Measurements from ENCODE around the gene PDK2.

Gene PDK2

DNA sequence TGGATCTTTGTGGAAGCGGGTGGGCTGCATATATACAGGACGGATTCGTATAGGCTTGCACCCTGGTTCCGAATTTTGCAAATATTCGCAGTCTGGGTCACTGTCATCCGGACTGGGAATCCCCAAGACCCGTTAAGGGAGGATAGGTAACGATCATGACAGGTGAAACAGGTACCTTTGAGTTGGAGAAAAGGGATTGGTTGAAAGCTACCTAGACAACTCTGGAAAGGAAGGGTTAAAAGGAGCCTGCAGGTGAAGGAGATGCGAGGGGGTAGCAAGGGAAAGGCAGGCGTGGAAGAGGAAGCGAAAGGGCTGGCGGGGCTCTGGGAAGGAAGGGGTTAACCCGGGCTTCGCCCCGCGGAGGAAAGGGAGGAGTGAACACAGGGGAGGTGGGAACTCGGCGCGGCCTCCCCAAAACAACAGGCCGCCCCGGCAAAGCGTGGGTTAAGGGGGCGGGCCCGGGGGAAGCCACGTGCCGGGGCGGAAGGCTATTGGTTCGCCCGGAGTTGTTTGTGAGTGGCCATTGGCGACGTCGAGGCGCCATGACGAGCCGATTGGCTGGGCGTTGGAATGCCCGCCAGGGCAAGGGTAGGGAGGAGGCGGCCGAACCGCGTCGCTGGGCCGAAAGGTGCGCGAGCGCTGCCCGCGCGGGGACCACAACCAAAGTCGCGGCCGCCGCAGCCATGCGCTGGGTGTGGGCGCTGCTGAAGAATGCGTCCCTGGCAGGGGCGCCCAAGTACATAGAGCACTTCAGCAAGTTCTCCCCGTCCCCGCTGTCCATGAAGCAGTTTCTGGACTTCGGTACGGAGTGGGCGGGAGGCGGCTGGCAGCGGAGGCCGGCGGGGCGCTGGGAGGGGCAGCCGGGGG, at the start of gene PDK2:
PDK2 (plus strand) TSS at position 599 of the 867 bp plus-strand sequence; CDS start at position 684, 85 bp downstream.
- Mint-ChIP-seq H3K27me3 (peaks cover 5% of the 10 kb centered on the region), H3K4me3 (peak within 1 kb of the TSS; percentile 97), H3K27ac (peak within 1 kb of the TSS; percentile 94), H3K4me1 (peaks cover 34% of the 10 kb centered on the region), H3K36me3 (peaks cover 4% of the 10 kb centered on the region), H3K9me3 (no peaks in the 10 kb centered on the region)
- CTCF ChIA-PET, result interaction anchor here (0.7 to 5.2 kb wide), 49 partner anchors 7 to 226 kb away, joined by 3 to 27 read pairs (median 5); partner anchors contain the start of genes ITGA3, SAMD14 and SGCA
- peak; percentile 97 for DNase-seq

DNA sequence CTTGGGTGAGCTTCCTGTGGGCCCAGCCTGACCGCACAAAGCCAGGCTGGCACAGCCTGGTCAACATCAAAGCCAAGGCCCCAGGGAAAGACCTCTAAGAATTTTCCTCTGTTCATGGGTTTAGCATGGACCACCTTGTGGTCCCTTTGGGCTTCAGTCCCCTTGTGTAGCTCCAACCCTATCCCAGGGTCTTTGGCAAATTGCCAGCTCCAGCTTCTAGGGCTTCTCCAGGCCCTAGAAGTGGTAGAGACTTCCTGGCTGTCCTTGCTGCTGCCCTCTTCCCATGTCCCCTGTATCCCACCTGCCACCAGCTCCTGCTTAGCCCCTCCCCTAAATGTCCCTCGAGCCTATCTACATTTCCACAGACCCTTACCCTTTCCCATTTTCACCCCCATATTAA, 49.0 kb upstream of the PDK2 start:
- Mint-ChIP-seq H3K27ac (no peak overlapping the region), H3K4me3 (no peak overlapping the region), H3K27me3 (peaks cover 17% of the 10 kb centered on the region), H3K4me1 (peaks cover 12% of the 10 kb centered on the region), H3K9me3 (no peaks in the 10 kb centered on the region), H3K36me3 (no peaks in the 10 kb centered on the region)
- no peak for DNase-seq
- CTCF ChIA-PET, result interaction anchor here (0.5 to 1.0 kb wide), 3 partner anchors 40 to 166 kb away, joined by 3 to 4 read pairs (median 3); no protein-coding TSS in a partner anchor

DNA sequence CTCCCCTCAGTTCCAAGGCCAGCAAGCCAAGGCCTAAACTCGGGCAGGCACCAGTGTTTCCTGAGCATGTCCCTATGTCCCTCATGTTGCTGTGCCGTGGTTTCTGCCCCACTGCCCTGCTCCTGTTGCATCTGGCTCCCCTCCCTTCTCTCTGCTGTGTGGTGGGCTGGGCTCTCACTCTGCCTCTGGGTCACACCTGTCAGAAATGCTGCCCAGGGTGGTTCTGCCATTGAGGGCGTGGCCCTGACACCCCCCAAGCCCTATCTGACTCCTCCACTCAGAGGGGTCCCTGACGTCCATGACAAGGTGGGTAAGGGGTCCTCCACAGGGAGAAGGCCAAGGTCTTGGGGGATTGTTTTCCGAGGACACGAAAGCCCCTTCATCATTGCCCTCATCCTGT, 48.5 kb upstream of the PDK2 start:
- CTCF ChIA-PET, result interaction anchor here (0.5 to 1.0 kb wide), 2 partner anchors 41 to 166 kb away, joined by 3 to 4 read pairs; no protein-coding TSS in a partner anchor

DNA sequence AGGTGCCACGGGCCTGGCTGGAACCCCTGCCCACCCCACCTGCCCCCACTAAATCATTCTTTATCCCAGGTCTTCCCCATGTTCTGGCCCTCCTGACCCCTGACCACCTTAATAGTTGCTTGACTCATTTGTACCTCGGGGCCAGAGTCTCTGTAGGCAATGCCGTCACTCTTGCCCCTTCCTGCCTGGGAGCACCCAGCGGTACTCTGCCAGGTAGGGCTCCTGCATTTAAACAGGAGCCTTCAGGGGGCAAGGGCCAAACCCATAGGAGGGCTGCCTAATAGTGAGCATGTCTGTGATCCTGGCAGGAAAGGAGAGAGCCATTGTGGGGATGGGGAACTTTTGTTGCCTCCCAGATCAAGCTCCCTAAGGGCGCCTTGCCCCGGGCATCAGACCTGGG, 48.1 kb upstream of the PDK2 start:
- no peak overlapping the region for H3K4me3 Mint-ChIP-seq
- no peak overlapping the region for H3K27ac Mint-ChIP-seq
- CTCF ChIA-PET, result interaction anchor here (0.5 to 1.8 kb wide), 3 partner anchors 18 to 41 kb away, joined by 4 to 6 read pairs (median 5); no protein-coding TSS in a partner anchor
- peaks cover 20% of the 10 kb centered on the region for H3K4me1 Mint-ChIP-seq
- no peaks in the 10 kb centered on the region for H3K36me3 Mint-ChIP-seq
- H3K9me3 Mint-ChIP-seq, result no peaks in the 10 kb centered on the region
- DNase-seq, result no peak
- peaks cover 13% of the 10 kb centered on the region for H3K27me3 Mint-ChIP-seq

More for the DNA sequence above, 48.5 kb upstream of the PDK2 start:
- DNase-seq, result no peak
- H3K36me3 Mint-ChIP-seq, result no peaks in the 10 kb centered on the region
- no peak overlapping the region for H3K27ac Mint-ChIP-seq
- peaks cover 17% of the 10 kb centered on the region for H3K4me1 Mint-ChIP-seq
- no peaks in the 10 kb centered on the region for H3K9me3 Mint-ChIP-seq
- no peak overlapping the region for H3K4me3 Mint-ChIP-seq
- peaks cover 13% of the 10 kb centered on the region for H3K27me3 Mint-ChIP-seq

DNA sequence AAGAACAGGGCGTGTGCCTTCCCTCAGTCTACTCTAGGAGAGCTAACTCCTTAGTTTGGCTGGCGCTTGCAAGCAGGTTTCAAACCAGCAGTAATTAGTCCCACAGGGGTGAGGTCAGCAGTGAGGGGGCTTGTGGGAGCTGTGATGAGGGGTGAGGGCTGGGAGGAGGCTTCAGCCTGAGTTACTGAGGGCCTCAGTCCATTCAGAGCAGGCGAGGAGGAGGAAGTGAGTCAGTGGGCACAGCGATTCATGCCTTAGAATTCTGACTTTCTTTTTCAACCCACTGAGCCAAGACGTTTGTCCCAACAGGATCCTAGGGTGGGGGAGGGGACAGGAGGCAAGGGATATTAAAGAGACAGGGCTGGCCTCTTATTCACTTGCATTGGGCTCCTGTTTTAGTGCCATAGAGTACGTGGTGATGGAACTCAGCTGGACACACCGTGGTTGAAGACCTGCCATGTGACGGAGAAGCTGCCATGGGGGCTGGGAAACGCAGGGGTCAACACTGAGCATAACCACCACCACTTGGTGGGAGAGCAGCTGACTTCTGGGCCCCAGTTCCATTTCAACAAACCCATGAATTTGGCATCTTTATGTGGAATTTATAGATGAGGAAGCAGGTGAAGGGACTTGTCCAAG, 47.5 kb upstream of the PDK2 start:
- Mint-ChIP-seq H3K4me3 (no peak overlapping the region), H3K9me3 (no peaks in the 10 kb centered on the region), H3K36me3 (no peaks in the 10 kb centered on the region), H3K27ac (no peak overlapping the region), H3K27me3 (peaks cover 13% of the 10 kb centered on the region), H3K4me1 (peaks cover 20% of the 10 kb centered on the region)
- CTCF ChIA-PET, result interaction anchor here (1.5 to 1.8 kb wide), 2 partner anchors 19 to 40 kb away, joined by 5 to 6 read pairs; no protein-coding TSS in a partner anchor
- no peak for DNase-seq

DNA sequence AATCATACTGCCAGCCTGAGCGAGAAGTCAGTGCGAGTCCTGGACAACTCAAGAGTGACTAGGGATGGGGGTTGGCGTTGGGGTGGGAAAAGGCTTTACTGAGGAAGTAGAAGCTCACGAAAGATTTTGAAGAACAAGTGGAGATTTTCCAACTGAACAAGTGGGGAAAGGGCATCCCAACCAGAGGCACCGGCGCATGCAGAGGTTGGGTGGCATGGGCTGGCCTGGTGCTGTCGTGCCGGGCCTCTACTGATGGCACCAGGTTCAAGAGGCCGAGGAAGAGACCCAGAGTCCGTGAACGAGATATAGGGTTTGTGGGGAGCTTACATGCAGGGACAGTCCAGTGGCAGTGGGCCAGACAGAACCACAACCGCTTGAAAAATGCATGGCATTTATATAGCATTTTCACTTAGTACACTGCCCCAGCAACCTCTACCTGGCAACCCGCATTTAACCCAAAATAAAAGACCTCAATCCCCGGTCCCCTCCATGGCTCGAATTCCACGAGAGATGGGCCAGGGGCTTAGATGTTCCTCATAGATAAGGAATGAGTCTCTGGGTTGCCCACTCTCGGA, 46.9 kb upstream of the PDK2 start:
- peaks cover 15% of the 10 kb centered on the region for H3K27me3 Mint-ChIP-seq
- DNase-seq, result no peak
- no peaks in the 10 kb centered on the region for H3K36me3 Mint-ChIP-seq
- H3K4me3 Mint-ChIP-seq, result no peak overlapping the region
- no peaks in the 10 kb centered on the region for H3K9me3 Mint-ChIP-seq
- no peak overlapping the region for H3K27ac Mint-ChIP-seq
- CTCF ChIA-PET, result interaction anchor here (0.6 to 1.8 kb wide), 4 partner anchors 19 to 46 kb away, joined by 3 to 6 read pairs (median 4); no protein-coding TSS in a partner anchor
- H3K4me1 Mint-ChIP-seq, result peaks cover 20% of the 10 kb centered on the region

DNA sequence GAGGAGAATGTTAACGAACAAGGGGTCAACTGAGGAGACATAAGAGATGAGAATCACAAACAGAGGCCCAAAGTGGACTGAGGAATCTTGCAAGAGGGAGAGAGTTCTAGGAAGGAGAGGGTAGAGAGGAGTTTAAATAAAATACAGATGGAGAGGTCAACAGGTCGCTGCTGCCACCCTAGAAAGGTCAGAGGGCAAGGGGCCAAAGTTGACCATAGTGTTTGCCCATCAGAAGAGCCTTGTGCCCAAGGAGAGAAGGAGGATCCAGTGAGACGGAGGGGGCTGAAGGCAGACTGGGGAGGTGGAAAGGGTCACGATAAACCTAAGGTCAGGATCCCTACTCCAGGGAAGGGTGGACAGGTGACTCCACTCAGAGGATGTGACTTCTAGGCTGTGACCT, 46.2 kb upstream of the PDK2 start:
- Mint-ChIP-seq H3K36me3 (no peaks in the 10 kb centered on the region), H3K27ac (no peak overlapping the region), H3K27me3 (peaks cover 12% of the 10 kb centered on the region), H3K4me3 (no peak overlapping the region), H3K9me3 (no peaks in the 10 kb centered on the region), H3K4me1 (peaks cover 20% of the 10 kb centered on the region)
- no peak for DNase-seq
- CTCF ChIA-PET, result interaction anchor here (1.0 kb wide), 1 partner anchor 45 kb away, joined by 3 read pairs; no protein-coding TSS in a partner anchor

DNA sequence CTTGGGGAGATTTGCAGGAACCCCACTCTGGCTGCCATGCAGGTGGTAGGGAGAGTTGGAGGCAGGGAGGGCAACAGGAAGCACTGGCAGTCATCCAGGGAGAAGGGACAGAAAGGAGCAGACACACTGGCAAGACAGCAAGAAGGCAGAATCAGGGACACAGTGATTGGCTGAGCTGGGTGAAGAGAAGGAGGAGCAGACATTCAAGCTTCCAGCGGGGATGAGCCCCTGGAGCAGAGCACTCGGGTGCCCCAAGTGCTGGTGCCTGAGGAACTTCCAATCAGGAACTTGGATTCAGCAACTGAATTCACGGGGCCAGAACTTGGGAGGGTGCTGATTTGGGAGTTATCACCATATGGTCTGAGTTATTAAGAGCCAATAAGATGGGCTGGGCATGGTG, 45.5 kb upstream of the PDK2 start:
- peaks cover 6% of the 10 kb centered on the region for H3K27me3 Mint-ChIP-seq

DNA sequence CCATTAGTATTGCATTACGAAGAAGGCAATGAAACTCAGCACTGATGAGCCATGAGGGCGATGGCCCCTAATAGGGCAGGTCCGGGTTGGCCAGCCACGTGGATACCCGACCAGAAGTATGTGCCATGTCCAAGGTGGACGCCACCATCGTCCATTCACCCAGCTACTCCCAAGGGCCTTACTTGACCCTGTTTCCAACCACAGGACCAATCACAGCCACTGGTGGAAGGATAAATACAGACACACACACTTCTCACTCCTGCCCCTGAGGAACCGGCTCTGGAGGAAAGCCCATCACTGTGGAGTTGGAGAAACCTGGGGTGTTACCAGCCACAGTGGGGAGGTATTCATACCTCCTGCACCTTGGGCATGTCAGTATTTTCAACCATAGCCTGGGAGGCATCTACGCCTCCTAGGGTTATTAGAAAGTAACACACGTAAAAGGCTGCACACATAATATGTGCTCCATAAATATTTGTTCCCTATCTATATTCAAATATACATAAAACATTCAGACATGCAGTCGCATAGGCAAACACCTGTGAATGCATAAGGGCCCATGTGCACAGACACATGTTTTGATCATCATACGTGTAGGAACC, 44.6 kb upstream of the PDK2 start:
- Mint-ChIP-seq H3K4me1 (peaks cover 24% of the 10 kb centered on the region), H3K4me3 (no peak overlapping the region), H3K9me3 (no peaks in the 10 kb centered on the region), H3K36me3 (no peaks in the 10 kb centered on the region), H3K27me3 (peaks cover 6% of the 10 kb centered on the region), H3K27ac (no peak overlapping the region)
- no peak for DNase-seq
- CTCF ChIA-PET, result no interaction called here

More for the DNA sequence above, 45.5 kb upstream of the PDK2 start:
- no peaks in the 10 kb centered on the region for H3K36me3 Mint-ChIP-seq
- no peak overlapping the region for H3K27ac Mint-ChIP-seq
- no peak overlapping the region for H3K4me3 Mint-ChIP-seq
- DNase-seq, result no peak
- no peaks in the 10 kb centered on the region for H3K9me3 Mint-ChIP-seq
- CTCF ChIA-PET, result interaction anchor here (1.0 kb wide), 1 partner anchor 45 kb away, joined by 3 read pairs; no protein-coding TSS in a partner anchor
- peaks cover 20% of the 10 kb centered on the region for H3K4me1 Mint-ChIP-seq

DNA sequence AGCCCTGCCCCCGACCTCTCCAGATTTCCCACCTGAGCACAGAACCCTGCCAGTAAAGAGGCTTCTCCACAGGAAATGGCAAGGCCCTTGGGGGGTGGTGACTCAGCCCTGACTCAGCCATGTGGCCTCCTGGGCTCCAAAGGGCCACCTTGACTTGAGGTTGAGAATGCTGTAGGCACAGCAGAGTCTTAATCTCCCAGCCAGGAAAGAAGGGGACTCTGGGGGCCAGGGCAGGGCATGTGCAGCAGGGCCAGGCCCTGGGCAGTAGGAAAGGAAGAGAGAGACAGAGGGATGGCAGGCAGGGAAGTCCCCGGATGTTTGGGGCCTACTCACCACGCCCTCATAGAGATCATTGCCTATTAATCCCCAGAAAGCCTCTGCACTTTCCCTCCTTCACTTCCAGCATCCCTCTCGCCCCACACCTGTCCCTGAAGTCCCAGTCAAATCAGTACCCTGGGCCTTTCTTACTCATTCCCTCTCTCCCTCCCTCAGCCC, 44.0 kb upstream of the PDK2 start:
- Mint-ChIP-seq H3K4me1 (peaks cover 24% of the 10 kb centered on the region), H3K27ac (no peak overlapping the region), H3K36me3 (no peaks in the 10 kb centered on the region), H3K27me3 (peaks cover 6% of the 10 kb centered on the region), H3K4me3 (no peak overlapping the region), H3K9me3 (no peaks in the 10 kb centered on the region)
- DNase-seq, result peak; percentile 65
- CTCF ChIA-PET, result no interaction called here

DNA sequence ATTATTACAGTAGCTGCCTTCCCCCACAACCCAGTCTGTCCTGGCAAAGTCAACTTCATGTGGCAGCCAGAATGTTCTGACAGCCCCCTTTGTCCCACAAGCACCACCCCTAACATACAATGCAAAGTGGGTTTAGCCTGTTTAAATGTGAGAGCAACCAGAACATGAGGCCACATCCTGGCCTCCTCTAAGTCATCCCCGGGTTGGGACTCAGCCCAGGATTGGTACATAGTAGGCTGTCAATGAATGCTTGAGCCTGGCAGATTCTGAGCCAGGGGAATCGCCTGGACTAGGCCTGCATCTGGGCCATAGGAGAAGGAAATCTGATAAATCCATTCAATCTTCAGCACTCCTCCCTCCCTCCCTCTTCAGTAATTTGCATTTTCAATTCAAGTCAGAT, 43.5 kb upstream of the PDK2 start:
- no peak for DNase-seq
- H3K27me3 Mint-ChIP-seq, result peaks cover 10% of the 10 kb centered on the region
- CTCF ChIA-PET, result no interaction called here
- no peak overlapping the region for H3K27ac Mint-ChIP-seq
- no peak overlapping the region for H3K4me3 Mint-ChIP-seq
- H3K9me3 Mint-ChIP-seq, result no peaks in the 10 kb centered on the region
- H3K36me3 Mint-ChIP-seq, result no peaks in the 10 kb centered on the region
- peaks cover 27% of the 10 kb centered on the region for H3K4me1 Mint-ChIP-seq

DNA sequence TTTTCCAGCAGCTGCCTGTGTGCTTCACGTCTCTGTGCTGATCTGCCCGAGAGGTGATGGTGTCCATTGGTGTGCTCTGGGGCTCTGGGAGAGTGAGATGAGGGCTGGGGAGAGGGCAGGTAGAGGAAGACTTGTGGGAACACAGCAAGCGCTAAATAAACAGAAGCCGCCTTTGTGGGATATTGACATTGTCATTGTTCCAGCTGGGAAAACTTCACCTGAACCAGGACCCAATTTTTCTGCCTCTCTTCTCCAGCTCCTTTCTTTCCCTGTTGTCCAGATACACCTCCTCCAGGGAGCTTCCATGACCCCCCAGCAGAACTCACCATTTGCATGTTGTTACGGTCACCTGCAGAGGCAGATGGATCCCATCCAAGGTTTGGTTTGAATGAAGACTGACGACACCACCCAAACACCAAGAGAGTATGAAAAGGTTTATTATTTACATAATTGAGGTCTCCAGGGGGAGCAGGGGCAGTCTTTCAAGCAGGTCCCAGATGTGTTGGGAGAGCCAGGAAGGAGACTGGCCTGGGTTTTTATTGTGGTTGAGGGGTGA, 42.8 kb upstream of the PDK2 start:
- H3K4me3 Mint-ChIP-seq, result no peak overlapping the region
- DNase-seq, result no peak
- H3K27ac Mint-ChIP-seq, result no peak overlapping the region
- peaks cover 17% of the 10 kb centered on the region for H3K27me3 Mint-ChIP-seq
- no peaks in the 10 kb centered on the region for H3K36me3 Mint-ChIP-seq
- CTCF ChIA-PET, result interaction anchor here (6.8 kb wide), 1 partner anchor 25 kb away, joined by 45 read pairs; no protein-coding TSS in a partner anchor
- H3K4me1 Mint-ChIP-seq, result peaks cover 34% of the 10 kb centered on the region
- H3K9me3 Mint-ChIP-seq, result no peaks in the 10 kb centered on the region

Data from activated naive CD4-positive, alpha-beta T cell treated with anti-CD3 and anti-CD28 coated beads, Interleukin-2, amount 10 ng/mL, durations not matched to agents 7 days and 5 days (primary cell).